Activated naive CD4-positive, alpha-beta T cell treated with anti-CD3 and anti-CD28 coated beads for 36 hours (primary cell): ENCODE measurements around the gene MEP1B. TPM values are rescaled to one million over a fixed set of nuclear protein-coding genes. Genes with fewer than 3 reads are reported as not detected.
"Not testable (repeated sequence)": the region's sequence is repeated elsewhere in the genome, so short reads cannot be mapped to it uniquely, and the experiment has no call there.

Experiments used
- CTCF ChIA-PET: fragments of 350-600 bp; sonication (Branson Sonifier 250); formaldehyde crosslinking; loops from one replicate; lab custom pipeline; 2021; ENCODE audit warnings: antibody characterized with exemption; lab: Charles Lee
- DNase-seq: peaks from one replicate; pipeline ENCODE4 v3.0.0-alpha.2; 2020
- H3K27ac Mint-ChIP-seq: one replicate; pipeline ENCODE4 v1.8.0; 2021; ENCODE audit warnings: mild to moderate bottlenecking, mixed read lengths
- H3K27me3 Mint-ChIP-seq: one replicate; pipeline ENCODE4 v1.8.0; 2021; ENCODE audit warnings: low read depth, mixed read lengths
- H3K36me3 Mint-ChIP-seq: one replicate; pipeline ENCODE4 v1.8.0; 2021; ENCODE audit warnings: low read depth, mixed read lengths
- H3K4me1 Mint-ChIP-seq: one replicate; pipeline ENCODE4 v1.8.0; 2021; ENCODE audit warnings: low read depth, mixed read lengths
- H3K4me3 Mint-ChIP-seq: one replicate; pipeline ENCODE4 v1.8.0; 2021; ENCODE audit warnings: mild to moderate bottlenecking, moderate library complexity, mixed read lengths
- H3K9me3 Mint-ChIP-seq: one replicate; pipeline ENCODE4 v1.8.0; 2021; ENCODE audit warnings: mixed read lengths
- intact Hi-C: fragments of 100-400 bp; cut with micrococcal nuclease; formaldehyde crosslinking; loops from one replicate; pipeline ENCODE4 v1.15.1; 2023
- total RNA-seq, 2 experiments: library from RNA; stranded (reverse); gene quantifications; one replicate each; pipeline ENCODE4 v1.2.3, GENCODE V29; 2021

Gene MEP1B
- total RNA-seq, 2 experiments from 2014 or later = not detected

DNA sequence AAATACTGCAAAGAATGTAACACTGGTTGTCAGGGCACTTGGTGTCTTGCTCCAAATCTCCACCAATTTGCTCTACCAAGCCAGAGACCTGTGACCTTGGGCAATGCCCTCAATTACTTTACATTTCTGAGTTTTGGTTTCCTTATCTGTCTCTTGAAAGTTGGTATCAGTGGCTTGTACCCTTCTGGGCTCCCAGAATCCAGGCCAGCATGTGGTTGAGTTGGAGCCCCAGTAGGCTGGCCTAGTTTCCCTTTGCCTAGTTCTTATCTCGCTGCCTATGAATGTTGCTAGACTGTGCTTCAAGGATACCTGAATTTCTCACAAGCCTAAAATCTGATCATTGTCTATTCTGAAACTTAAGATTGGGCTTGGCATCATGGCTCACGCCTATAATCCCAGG is 26.6 kb downstream of the MEP1B start:
- intact Hi-C loops = no loop called here
- Mint-ChIP-seq H3K27ac (peak overlapping the region; percentile 10), H3K4me1 (no peaks in the 10 kb centered on the region), H3K36me3 (no peaks in the 10 kb centered on the region), H3K9me3 (no peaks in the 10 kb centered on the region), H3K4me3 (no peak overlapping the region), H3K27me3 (peaks cover 2% of the 10 kb centered on the region)
- DNase-seq = no peak
- CTCF ChIA-PET = no interaction called here

DNA sequence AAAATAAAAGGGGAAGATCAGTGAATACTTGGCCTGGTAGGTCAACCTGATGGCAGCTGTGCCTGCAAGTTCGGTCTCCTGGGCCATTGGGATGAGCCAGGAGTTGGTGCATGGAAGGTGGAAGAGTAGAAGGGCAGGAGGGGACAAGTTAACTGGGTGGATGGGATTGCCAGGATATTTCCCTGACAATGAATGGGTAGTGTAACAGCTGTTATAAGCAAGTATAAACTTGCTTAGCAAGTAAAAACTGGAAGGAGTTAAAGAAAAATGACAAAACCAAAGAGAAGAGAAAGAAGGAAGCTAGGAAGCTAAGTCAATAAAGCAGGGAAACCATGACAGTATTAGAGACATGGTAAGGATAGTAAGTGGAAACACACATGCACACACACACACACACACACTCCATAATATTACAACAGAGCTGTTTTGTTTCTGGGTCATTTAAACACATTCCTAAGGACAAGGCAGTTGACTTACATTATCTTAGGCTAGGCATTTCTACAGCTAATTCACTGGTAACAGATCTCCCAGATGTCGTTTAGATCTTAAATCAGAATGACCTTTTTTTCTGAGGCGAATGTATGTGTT is 29.7 kb downstream of the MEP1B start:
- no peaks in the 10 kb centered on the region for H3K36me3 Mint-ChIP-seq
- H3K27ac Mint-ChIP-seq = no peak overlapping the region
- no peaks in the 10 kb centered on the region for H3K4me1 Mint-ChIP-seq
- intact Hi-C loops = no loop called here
- no peaks in the 10 kb centered on the region for H3K27me3 Mint-ChIP-seq
- CTCF ChIA-PET = no interaction called here
- H3K9me3 Mint-ChIP-seq = no peaks in the 10 kb centered on the region
- no peak overlapping the region for H3K4me3 Mint-ChIP-seq
- no peak for DNase-seq

DNA sequence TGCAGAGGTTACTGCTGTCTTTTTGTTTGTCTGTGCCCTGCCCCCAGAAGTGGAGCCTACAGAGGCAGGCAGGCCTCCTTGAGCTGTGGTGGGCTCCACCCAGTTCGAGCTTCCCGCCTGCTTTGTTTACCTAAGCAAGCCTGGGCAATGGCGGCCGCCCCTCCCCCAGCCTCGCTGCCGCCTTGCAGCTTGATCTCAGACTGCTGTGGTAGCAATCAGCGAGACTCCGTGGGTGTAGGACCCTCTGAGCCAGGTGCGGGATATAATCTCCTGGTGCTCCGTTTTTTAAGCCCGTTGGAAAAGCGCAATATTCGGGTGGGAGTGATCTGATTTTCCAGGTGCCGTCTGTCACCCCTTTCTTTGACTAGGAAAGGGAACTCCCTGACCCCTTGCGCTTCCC is 43.5 kb downstream of the MEP1B start:
- H3K36me3 Mint-ChIP-seq, H3K27ac Mint-ChIP-seq, intact Hi-C loops, H3K27me3 Mint-ChIP-seq, H3K9me3 Mint-ChIP-seq, CTCF ChIA-PET, H3K4me3 Mint-ChIP-seq, DNase-seq, H3K4me1 Mint-ChIP-seq: not testable (repeated sequence)

DNA sequence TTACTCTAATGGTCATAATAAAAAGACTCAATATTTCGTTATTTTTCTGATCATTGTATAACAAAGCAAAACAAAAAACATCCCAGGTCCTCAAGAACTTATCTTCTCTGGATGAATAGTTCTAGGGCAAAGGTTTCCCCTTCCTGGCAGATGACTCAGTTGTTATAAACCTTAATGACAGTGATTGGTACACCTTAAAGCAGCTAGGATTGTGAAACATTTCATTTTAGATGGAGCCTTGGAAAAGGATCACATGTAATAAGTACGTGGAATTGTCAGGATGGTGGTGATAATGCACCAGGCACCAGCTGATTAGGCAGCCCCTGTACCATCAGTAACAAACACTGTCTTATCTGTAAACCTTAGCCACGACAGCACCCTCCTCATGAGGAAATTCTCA is 47.2 kb downstream of the MEP1B start:
- no peak overlapping the region for H3K27ac Mint-ChIP-seq
- DNase-seq = no peak
- CTCF ChIA-PET = interaction anchor here (0.6 kb wide), 1 partner anchor 52 kb away, joined by 4 read pairs; no protein-coding TSS in a partner anchor
- H3K4me1 Mint-ChIP-seq = no peaks in the 10 kb centered on the region
- H3K27me3 Mint-ChIP-seq = peaks cover 4% of the 10 kb centered on the region
- no peak overlapping the region for H3K4me3 Mint-ChIP-seq
- no peaks in the 10 kb centered on the region for H3K36me3 Mint-ChIP-seq
- H3K9me3 Mint-ChIP-seq = peaks cover 1% of the 10 kb centered on the region
- intact Hi-C loops = no loop called here

DNA sequence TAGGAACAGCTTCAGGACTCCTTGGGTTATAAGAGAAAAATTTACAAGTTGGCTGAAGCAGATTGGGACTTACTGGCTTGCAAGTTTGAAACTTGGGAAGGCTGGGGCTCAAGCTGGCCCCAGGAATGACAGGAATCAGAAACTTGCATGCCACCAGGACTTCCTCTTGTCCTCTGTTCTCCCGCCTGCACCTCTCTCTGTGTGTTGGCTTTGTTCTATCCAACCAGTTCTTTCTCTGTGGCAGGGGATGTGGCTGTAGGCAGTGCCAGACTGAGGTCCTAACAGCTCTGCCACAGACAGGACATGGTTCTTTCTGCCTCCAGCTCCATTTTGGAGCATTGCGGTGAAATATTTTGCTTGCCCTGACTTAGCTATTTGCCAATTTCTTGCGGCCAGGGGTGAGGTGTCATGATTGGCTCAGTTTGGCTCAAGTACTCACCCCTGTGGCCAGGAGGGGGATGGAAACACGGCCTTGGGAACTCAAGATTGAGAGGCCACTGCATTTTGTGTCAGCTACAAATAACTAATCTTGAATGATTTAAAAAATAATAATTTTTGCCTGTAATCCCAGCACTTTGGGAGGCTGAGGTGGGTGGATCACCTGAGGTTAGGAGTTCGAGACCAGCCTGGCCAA is 48.9 kb downstream of the MEP1B start:
- Mint-ChIP-seq H3K27ac (no peak overlapping the region), H3K36me3 (no peaks in the 10 kb centered on the region), H3K27me3 (peaks cover 4% of the 10 kb centered on the region), H3K4me1 (no peaks in the 10 kb centered on the region), H3K9me3 (peaks cover 1% of the 10 kb centered on the region), H3K4me3 (no peak overlapping the region)
- DNase-seq = no peak
- CTCF ChIA-PET = interaction anchor here (0.7 kb wide), 1 partner anchor 19 kb away, joined by 3 read pairs; no protein-coding TSS in a partner anchor
- intact Hi-C loops = no loop called here

DNA sequence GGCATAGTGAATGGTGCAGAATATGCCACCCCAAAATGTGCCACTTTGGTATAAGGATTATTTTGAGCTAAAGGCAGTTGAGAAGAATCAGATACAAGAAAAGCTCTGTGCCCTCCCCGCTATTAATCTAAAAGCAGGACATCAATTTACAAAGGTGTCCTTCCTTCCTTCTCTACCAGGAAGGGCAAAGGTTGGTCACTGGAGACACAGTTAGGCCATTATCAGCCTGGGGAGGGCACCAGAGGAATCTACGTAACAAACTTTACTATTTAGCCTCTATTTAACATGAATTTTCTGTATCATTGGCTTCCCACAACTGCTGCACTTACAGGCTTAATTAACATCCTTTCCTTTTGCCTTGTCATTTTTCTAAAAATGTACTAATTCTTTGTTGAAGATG is 52.6 kb downstream of the MEP1B start:
- CTCF ChIA-PET = no interaction called here
- Mint-ChIP-seq H3K4me3 (no peak overlapping the region), H3K9me3 (no peaks in the 10 kb centered on the region), H3K27ac (no peak overlapping the region), H3K27me3 (no peaks in the 10 kb centered on the region), H3K4me1 (no peaks in the 10 kb centered on the region), H3K36me3 (no peaks in the 10 kb centered on the region)
- intact Hi-C loops = no loop called here
- no peak for DNase-seq

DNA sequence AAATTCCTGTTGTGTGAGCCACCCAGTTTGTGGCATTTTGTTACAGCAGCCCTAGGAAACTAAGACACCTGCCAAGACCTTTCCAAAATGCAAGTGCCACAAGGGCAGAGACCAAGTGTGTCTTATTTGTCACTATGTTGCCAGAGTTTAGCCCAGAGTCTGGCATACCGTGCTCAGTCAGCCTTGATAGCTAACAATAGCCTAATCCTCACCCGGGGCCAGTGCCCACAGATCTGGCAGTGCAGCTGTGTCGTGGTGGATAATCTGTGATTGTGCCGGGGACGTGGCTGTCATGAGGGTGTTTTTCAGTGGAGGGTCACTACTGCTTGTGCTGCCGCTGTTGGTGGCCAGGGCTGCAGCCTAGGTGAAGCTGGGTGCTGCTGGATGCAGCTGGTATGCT is 53.5 kb downstream of the MEP1B start:
- DNase-seq = no peak
- Mint-ChIP-seq H3K27ac (no peak overlapping the region), H3K36me3 (no peaks in the 10 kb centered on the region), H3K4me3 (no peak overlapping the region), H3K4me1 (no peaks in the 10 kb centered on the region), H3K27me3 (no peaks in the 10 kb centered on the region), H3K9me3 (no peaks in the 10 kb centered on the region)
- CTCF ChIA-PET = no interaction called here
- intact Hi-C loops = no loop called here

DNA sequence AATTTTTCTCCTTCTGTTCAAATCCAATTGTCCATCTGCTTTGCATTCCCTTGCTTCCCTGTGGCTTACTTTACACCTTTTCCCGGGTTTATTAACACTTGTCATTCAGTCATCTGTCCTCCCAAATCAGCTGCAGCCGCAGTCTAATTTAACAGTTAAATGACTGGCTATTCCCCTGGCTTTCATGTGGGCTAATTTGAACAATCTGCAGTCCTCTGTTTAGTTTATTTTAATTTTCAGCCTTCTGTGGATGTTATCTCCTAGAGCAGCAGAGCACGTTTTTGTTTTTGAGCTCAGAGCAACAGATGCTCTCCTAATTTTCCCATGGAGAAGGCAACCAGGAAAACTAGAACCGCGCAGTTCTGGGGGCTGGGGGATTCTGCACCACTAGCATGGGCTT is 55.0 kb downstream of the MEP1B start:
- H3K4me3 Mint-ChIP-seq = no peak overlapping the region
- H3K4me1 Mint-ChIP-seq = no peaks in the 10 kb centered on the region
- DNase-seq = no peak
- peaks cover 6% of the 10 kb centered on the region for H3K27me3 Mint-ChIP-seq
- intact Hi-C loops = no loop called here
- no peak overlapping the region for H3K27ac Mint-ChIP-seq
- CTCF ChIA-PET = no interaction called here
- H3K36me3 Mint-ChIP-seq = no peaks in the 10 kb centered on the region
- H3K9me3 Mint-ChIP-seq = no peaks in the 10 kb centered on the region

DNA sequence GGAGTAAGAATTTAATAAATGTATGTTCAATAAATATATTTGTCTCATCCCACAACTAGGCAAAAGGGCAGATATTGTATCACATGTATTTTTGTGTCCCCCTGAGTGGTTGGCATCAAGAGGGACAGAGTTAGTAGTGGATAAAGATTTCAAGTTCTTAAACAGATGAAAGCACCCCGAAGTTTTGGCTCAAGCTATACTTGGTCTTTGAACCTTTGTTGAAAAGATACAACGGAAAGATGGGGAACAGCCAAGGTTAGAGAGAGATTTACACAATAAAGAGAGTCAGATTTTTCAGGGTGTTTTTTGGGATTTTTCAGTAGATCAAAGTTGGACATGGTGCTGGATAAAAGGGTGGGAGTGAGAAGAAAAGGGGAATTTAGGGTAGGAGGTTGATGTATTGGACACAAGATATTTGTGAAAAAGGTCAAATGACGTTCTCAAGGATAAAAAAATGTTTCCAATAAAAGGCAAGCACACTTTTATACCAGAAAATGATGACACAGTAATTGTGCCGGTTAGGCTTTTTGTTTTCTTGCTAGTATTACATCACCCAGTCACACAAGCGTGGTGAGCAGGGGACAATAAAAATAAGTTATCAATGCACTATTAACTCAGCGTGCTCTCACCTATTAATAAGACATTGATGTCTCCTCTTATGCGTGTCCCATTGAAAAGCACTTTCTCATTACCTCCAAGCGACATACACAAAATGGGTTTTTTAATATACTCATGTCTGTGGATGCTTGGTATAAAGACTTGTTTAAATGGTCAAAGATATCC is 59.5 kb downstream of the MEP1B start:
- intact Hi-C loops = no loop called here
- Mint-ChIP-seq H3K4me3 (no peak overlapping the region), H3K9me3 (no peaks in the 10 kb centered on the region), H3K4me1 (no peaks in the 10 kb centered on the region), H3K27ac (no peak overlapping the region), H3K27me3 (peaks cover 14% of the 10 kb centered on the region), H3K36me3 (no peaks in the 10 kb centered on the region)
- DNase-seq = no peak
- CTCF ChIA-PET = interaction anchor here (0.7 kb wide), 1 partner anchor 39 kb away, joined by 3 read pairs; no protein-coding TSS in a partner anchor

DNA sequence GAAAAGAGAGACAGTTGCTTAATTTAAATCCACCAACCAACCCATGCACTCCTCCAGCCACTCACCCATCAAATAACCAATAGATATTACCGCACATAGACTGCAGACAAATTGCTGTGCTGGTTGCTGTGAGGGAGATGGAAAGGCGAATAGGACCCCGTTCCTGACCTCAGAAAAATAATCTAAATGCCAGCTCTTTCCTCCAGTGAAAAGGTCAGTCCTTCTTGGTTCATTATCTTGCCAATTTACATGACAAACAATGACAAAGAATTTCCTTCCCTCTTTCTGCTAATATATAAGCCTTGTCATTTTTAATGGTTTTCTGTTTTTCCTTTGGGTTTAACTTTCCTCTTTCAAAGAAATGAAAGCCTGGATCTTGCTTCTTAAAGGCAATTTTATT is 61.6 kb downstream of the MEP1B start:
- CTCF ChIA-PET = interaction anchor here (0.6 to 1.9 kb wide), 3 partner anchors 9 to 519 kb away, joined by 3 to 6 read pairs (median 5); no protein-coding TSS in a partner anchor

DNA sequence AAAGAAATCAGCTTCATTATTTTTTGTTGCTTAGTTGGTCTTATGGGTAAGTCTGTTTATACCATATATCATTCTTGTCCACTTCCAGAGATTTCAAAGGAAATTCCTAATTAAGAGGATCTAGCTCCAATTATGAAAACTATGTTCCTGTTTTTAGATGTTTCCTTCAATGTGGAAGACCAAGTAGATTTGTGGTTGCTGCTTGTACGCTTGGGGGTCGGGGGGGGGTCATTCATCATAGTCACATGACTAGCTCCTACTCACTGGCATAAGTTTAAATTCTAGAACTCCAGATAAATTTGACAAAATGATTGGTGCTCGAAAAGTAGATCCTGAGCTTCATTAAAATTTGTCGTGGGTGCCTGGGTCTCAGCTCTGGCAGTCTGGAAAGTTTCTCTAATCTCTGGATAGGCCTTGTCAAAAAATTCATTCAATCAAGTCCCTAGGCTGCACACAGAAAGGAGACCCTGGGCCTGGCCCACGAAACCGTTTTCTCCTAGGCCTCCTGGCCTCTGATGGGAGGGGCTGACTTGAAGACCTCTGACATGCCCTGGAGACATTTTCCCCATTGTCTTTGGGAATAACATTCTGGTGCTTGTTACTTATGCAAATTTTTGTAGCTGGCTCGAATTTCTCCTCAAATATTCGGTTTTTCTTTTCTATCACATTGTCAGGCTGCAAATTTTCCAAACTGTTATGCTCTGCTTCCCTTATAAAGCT is 62.5 kb downstream of the MEP1B start:
- CTCF ChIA-PET = interaction anchor here (1.9 kb wide), 1 partner anchor 20 kb away, joined by 6 read pairs; no protein-coding TSS in a partner anchor
- no peaks in the 10 kb centered on the region for H3K4me1 Mint-ChIP-seq
- H3K27me3 Mint-ChIP-seq = peaks cover 30% of the 10 kb centered on the region

More for the DNA sequence above, 61.6 kb downstream of the MEP1B start:
- Mint-ChIP-seq H3K4me1 (no peaks in the 10 kb centered on the region), H3K27me3 (peaks cover 24% of the 10 kb centered on the region), H3K9me3 (no peaks in the 10 kb centered on the region), H3K27ac (no peak overlapping the region), H3K36me3 (no peaks in the 10 kb centered on the region), H3K4me3 (no peak overlapping the region)
- no peak for DNase-seq
- intact Hi-C loops = no loop called here

DNA sequence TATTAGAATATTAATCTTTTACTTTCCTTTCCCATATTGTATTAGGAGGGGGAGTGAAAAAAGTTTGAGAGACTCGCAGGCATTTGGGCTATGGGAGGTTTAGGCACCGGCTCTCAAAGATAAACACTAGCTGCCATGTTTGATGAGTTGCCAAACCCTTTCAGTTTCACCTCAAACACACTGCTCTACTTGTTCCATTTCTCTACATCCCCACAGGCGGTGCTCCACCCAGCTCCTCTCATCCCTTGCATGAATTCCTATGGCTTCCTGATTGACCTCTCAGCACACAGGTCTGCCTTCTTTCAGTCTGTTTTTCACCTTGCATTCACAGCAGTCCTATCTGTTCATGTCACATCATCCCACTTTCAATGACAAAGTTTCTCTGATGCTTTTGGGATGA is 65.7 kb downstream of the MEP1B start:
- Mint-ChIP-seq H3K4me3 (no peak overlapping the region), H3K36me3 (no peaks in the 10 kb centered on the region), H3K27me3 (peaks cover 34% of the 10 kb centered on the region), H3K4me1 (no peaks in the 10 kb centered on the region), H3K27ac (no peak overlapping the region), H3K9me3 (no peaks in the 10 kb centered on the region)
- intact Hi-C loops = no loop called here
- no peak for DNase-seq
- CTCF ChIA-PET = no interaction called here

More for the DNA sequence above, 62.5 kb downstream of the MEP1B start:
- Mint-ChIP-seq H3K4me3 (no peak overlapping the region), H3K27ac (no peak overlapping the region), H3K36me3 (no peaks in the 10 kb centered on the region), H3K9me3 (no peaks in the 10 kb centered on the region)
- no peak for DNase-seq
- intact Hi-C loops = no loop called here
